ENCODE measurements around the gene COX18.

GRCh38 chr4:73104695-73105094, 35.2 kb upstream of the COX18 start:
- no peak for TF ChIP-seq CTCF (optimal IDR thresholded peaks at IDR 0.05 in 1 of 3, IDR thresholded peaks at IDR 0.05 in 1 of 3, conservative IDR thresholded peaks at IDR 0.05 in 1 of 3; ENCODE audit: extremely low read depth in 1 of 3, insufficient read depth in 2 of 3, low read length in 3 of 3)
- TF ChIP-seq EZH2 (IDR thresholded peaks at IDR 0.05; ENCODE audit: low read length), result no peak

Data from keratinocyte (primary cell).